Peyer's patch (tissue), 4 donors: ENCODE results near the gene PEX5. TPM values are rescaled to one million over a fixed set of nuclear protein-coding genes. Genes with fewer than 3 reads are reported as not detected.

Experiments
- DNase-seq, 3 donors: peaks; one replicate each; pipeline ENCODE4 v3.0.0-alpha.2; 2017 to 2019
- H3K27ac ChIP-seq, 4 donors: fragments of 200-600 bp; sonication (generic); one replicate each; pipeline ENCODE4 v1.5.1; 2016 to 2019
- H3K27me3 ChIP-seq, 2 donors: fragments of 200-600 bp; sonication (generic); one replicate each; pipeline ENCODE4 v1.5.1; 2019
- H3K36me3 ChIP-seq, 3 donors: fragments of 200-600 bp; sonication (generic); one replicate each; pipeline ENCODE4 v1.5.1; 2016 to 2019
- H3K4me1 ChIP-seq, 4 donors: fragments of 200-600 bp; sonication (generic); one replicate each; pipeline ENCODE4 v1.5.1; 2016 to 2019
- H3K4me3 ChIP-seq, 4 donors: fragments of 200-600 bp; sonication (generic); 1 replicate in 3 of 4; 2 replicates in 1 of 4; pipeline ENCODE4 v1.5.1; 2016 to 2019; ENCODE audit warnings: mild to moderate bottlenecking in 1 of 4
- H3K9me3 ChIP-seq, 4 donors: fragments of 200-600 bp; sonication (generic); one replicate each; pipeline ENCODE4 v1.5.1; 2016 to 2019; ENCODE audit warnings: mild to moderate bottlenecking in 1 of 4
- CTCF ChIP-seq, 6 experiments: fragments of 450-650 bp in 4 of 6; fragments of 200-600 bp in 2 of 6; sonication (generic) in 1 of 6; IDR thresholded peaks; one replicate each; pipeline ENCODE4 v1.5.1; 2017 to 2019; ENCODE audit warnings: antibody characterized with exemption in 6 of 6, mild to moderate bottlenecking in 3 of 6, moderate library complexity in 1 of 6
- POLR2A ChIP-seq, 2 donors: fragments of 450-650 bp; IDR thresholded peaks; one replicate each; pipeline ENCODE4 v1.5.1; 2017; ENCODE audit warnings: antibody characterized with exemption in 2 of 2, mild to moderate bottlenecking in 2 of 2, moderate library complexity in 2 of 2
- total RNA-seq, 4 donors: library from RNA; depleted of rRNA; stranded (reverse); fragments of >200 nt; gene quantifications; one replicate each; pipeline ENCODE4 v1.1.0, GENCODE V29; 2016

PEX5 gene
- total RNA-seq, 4 donors from 2014 or later = 26.1 to 47.0 (median 37.7) TPM

GRCh38 chr12:7190268-7191055 lies 976 bp downstream of the PEX5 start:
- H3K4me3 ChIP-seq = peak overlapping the region; percentile 85 to 93 (median 88)
- no peaks in the 10 kb centered on the region for H3K9me3 ChIP-seq
- H3K27ac ChIP-seq = peak overlapping the region; percentile 77 to 90 (median 84)
- DNase-seq = peak in 2 of 3 donors; percentile 55 to 60
- H3K36me3 ChIP-seq = peaks cover 0 to 12% (median 0%) of the 10 kb centered on the region in 3 donors
- TF ChIP-seq CTCF (IDR thresholded peaks at IDR 0.05) (no peak), POLR2A (IDR thresholded peaks at IDR 0.05) (no peak)
- no peaks in the 10 kb centered on the region for H3K27me3 ChIP-seq
- peaks cover 0 to 20% (median 6%) of the 10 kb centered on the region in 4 donors for H3K4me1 ChIP-seq

DNA sequence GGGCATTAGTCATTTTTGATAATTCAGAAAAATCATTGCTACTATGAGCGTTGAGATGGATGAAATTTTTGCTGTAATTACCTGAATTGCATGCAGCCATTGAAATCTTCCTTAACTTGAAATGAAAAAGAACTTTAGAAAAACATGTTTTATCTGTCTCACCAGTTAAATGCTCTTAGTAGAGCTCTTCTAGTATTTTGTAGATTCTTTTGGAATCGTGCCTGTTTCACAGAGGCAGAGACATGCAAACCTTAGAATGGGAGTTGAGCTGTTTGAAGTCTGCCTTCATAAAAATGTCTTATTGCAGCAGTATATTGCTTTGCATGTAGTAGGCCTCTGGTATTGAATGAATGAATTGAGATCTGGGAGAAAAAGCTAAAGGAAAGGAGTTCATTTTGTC lies 4.2 kb downstream of the PEX5 start:
- Histone ChIP-seq H3K27me3 (no peaks in the 10 kb centered on the region), H3K36me3 (peaks cover 0 to 12% (median 0%) of the 10 kb centered on the region in 3 donors), H3K4me3 (no peak overlapping the region), H3K27ac (no peak overlapping the region), H3K9me3 (no peaks in the 10 kb centered on the region), H3K4me1 (peaks cover 0 to 14% (median 3%) of the 10 kb centered on the region in 4 donors)
- no peak for DNase-seq
- TF ChIP-seq CTCF (IDR thresholded peaks at IDR 0.05) = no peak
- no peak for TF ChIP-seq POLR2A (IDR thresholded peaks at IDR 0.05)

GRCh38 chr12:7197841-7198240 lies 8.4 kb downstream of the PEX5 start:
- Histone ChIP-seq H3K36me3 (peaks cover 0 to 26% (median 0%) of the 10 kb centered on the region in 3 donors), H3K4me3 (no peak overlapping the region), H3K4me1 (no peaks in the 10 kb centered on the region), H3K27me3 (no peaks in the 10 kb centered on the region), H3K9me3 (no peaks in the 10 kb centered on the region), H3K27ac (peak overlapping the region in 3 of 4 donors; percentile 59 to 83 (median 72))
- TF ChIP-seq CTCF (IDR thresholded peaks at IDR 0.05) (peak in 1 of 6 experiments; percentile 6), POLR2A (IDR thresholded peaks at IDR 0.05) (no peak)
- DNase-seq = no peak

GRCh38 chr12:7203109-7203508 lies 13.6 kb downstream of the PEX5 start:
- Histone ChIP-seq H3K4me1 (no peaks in the 10 kb centered on the region), H3K27me3 (no peaks in the 10 kb centered on the region), H3K36me3 (peaks cover 0 to 60% (median 0%) of the 10 kb centered on the region in 3 donors), H3K9me3 (no peaks in the 10 kb centered on the region), H3K27ac (no peak overlapping the region), H3K4me3 (no peak overlapping the region)
- TF ChIP-seq CTCF (IDR thresholded peaks at IDR 0.05) (no peak), POLR2A (IDR thresholded peaks at IDR 0.05) (no peak)
- no peak for DNase-seq

DNA sequence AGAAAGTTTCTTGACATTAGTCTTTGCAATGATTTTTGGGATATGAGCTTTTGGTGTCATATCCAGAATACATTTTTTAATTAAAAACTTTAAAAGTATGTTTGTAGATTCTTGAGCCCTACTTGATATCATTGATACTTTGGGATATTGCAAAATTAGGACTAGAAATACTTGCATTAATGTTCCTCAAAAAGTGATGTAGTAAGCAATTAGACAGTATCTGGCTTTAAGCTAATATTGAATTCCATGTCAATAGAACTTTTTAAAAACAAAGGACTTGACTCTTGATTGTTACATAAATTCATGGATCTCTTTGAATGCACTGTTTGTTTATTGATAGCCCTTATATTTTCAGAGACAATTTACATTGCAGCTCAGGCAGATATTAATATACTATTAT lies 15.6 kb downstream of the PEX5 start:
- H3K9me3 ChIP-seq = no peaks in the 10 kb centered on the region
- no peak for DNase-seq
- no peak overlapping the region for H3K4me3 ChIP-seq
- H3K36me3 ChIP-seq = peaks cover 0 to 75% (median 0%) of the 10 kb centered on the region in 3 donors
- no peaks in the 10 kb centered on the region for H3K4me1 ChIP-seq
- TF ChIP-seq CTCF (IDR thresholded peaks at IDR 0.05) (no peak), POLR2A (IDR thresholded peaks at IDR 0.05) (no peak)
- no peak overlapping the region for H3K27ac ChIP-seq
- no peaks in the 10 kb centered on the region for H3K27me3 ChIP-seq
